ENCODE data around the gene TUBA1C. TPM values are rescaled to one million over a fixed set of nuclear protein-coding genes. Genes with fewer than 3 reads are reported as not detected.

Gene TUBA1C
- total and polyA plus RNA-seq, 2 of the 8 experiments (the other 6 are each of a cell fraction or from before 2014, with no cell fraction given) = 504 to 3,101 TPM

- TF ChIP-seq, protein P1, sequence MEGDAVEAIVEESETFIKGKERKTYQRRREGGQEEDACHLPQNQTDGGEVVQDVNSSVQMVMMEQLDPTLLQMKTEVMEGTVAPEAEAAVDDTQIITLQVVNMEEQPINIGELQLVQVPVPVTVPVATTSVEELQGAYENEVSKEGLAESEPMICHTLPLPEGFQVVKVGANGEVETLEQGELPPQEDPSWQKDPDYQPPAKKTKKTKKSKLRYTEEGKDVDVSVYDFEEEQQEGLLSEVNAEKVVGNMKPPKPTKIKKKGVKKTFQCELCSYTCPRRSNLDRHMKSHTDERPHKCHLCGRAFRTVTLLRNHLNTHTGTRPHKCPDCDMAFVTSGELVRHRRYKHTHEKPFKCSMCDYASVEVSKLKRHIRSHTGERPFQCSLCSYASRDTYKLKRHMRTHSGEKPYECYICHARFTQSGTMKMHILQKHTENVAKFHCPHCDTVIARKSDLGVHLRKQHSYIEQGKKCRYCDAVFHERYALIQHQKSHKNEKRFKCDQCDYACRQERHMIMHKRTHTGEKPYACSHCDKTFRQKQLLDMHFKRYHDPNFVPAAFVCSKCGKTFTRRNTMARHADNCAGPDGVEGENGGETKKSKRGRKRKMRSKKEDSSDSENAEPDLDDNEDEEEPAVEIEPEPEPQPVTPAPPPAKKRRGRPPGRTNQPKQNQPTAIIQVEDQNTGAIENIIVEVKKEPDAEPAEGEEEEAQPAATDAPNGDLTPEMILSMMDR (IDR thresholded peaks at IDR 0.05; ENCODE audit: control extremely low read depth in 1 of 3, insufficient read depth in 1 of 3, low read depth in 1 of 3, low read length in 3 of 3) = no peak
- TF ChIP-seq SIRT6 (IDR thresholded peaks at IDR 0.05; ENCODE audit: low read length) (no peak), SUZ12 (IDR thresholded peaks at IDR 0.05; ENCODE audit: low read length) (no peak), SP1 (IDR thresholded peaks at IDR 0.05; ENCODE audit: low read depth, low read length) (no peak), CBX8 (IDR thresholded peaks at IDR 0.05; ENCODE audit: borderline replicate concordance, low read depth, low read length) (no peak), TCF12 (IDR thresholded peaks at IDR 0.05; ENCODE audit: low read depth, low read length) (no peak), RNF2 (IDR thresholded peaks at IDR 0.05; ENCODE audit: borderline replicate concordance, low read depth, low read length, missing control alignments, poor library complexity, severe bottlenecking) (no peak), GTF2F1 (IDR thresholded peaks at IDR 0.05; ENCODE audit: borderline replicate concordance, low read depth, low read length) (no peak)
Observed at GRCh38 chr12:49294086-49294803, 29.4 kb downstream of the TUBA1C start (continued).

Data from H1 (cell line).